Glutamatergic neuron (in vitro differentiated cells): Measurements from ENCODE around the gene DIAPH1. TPM values are rescaled to one million over a fixed set of nuclear protein-coding genes. Genes with fewer than 3 reads are reported as not detected.

Source experiments
- DNase-seq: peaks from one replicate; pipeline ENCODE4 v3.0.0; 2022
- H3K27ac Mint-ChIP-seq: one replicate; pipeline ENCODE4 v1.8.0; 2020; ENCODE audit warnings: mild to moderate bottlenecking, mixed read lengths, inconsistent platforms; ENCODE audit not compliant: unreplicated experiment
- H3K27me3 Mint-ChIP-seq: one replicate; pipeline ENCODE4 v1.8.0; 2020; ENCODE audit warnings: mild to moderate bottlenecking, moderate library complexity, mixed read lengths, inconsistent platforms; ENCODE audit not compliant: unreplicated experiment
- H3K36me3 Mint-ChIP-seq: one replicate; pipeline ENCODE4 v1.8.0; 2020; ENCODE audit warnings: mild to moderate bottlenecking, mixed read lengths, inconsistent platforms; ENCODE audit not compliant: unreplicated experiment
- H3K4me1 Mint-ChIP-seq: one replicate; pipeline ENCODE4 v1.8.0; 2020; ENCODE audit warnings: mild to moderate bottlenecking, low read depth, mixed read lengths, inconsistent platforms; ENCODE audit not compliant: unreplicated experiment
- H3K4me3 Mint-ChIP-seq: one replicate; pipeline ENCODE4 v1.8.0; 2020; ENCODE audit warnings: mild to moderate bottlenecking, mixed read lengths, inconsistent platforms; ENCODE audit not compliant: unreplicated experiment
- H3K9me3 Mint-ChIP-seq: one replicate; pipeline ENCODE4 v1.8.0; 2020; ENCODE audit warnings: mild to moderate bottlenecking, moderate library complexity, mixed read lengths, inconsistent platforms; ENCODE audit not compliant: unreplicated experiment
- CTCF ChIP-seq: fragments of 200-600 bp; sonication (generic); IDR thresholded peaks from one replicate; pipeline ENCODE4 v1.5.0; 2021; ENCODE audit not compliant: partially characterized antibody, unreplicated experiment
- long read RNA-seq: library from polyadenylated mRNA; unstranded; transcript quantifications from one replicate; pipeline ENCODE4 v2.0.0, GENCODE V29; 2020; ENCODE audit not compliant: unreplicated experiment
- total RNA-seq: library from RNA; stranded (reverse); fragmentation: NEBNext Ultra II Directional; extraction: Animal tissue kit (Norgen Biotek cat#: 25700); gene quantifications from one replicate; pipeline ENCODE4 v1.2.1, GENCODE V29; 2021; ENCODE audit not compliant: unreplicated experiment

DIAPH1 gene
- total RNA-seq, result 51.6 TPM
- long read RNA-seq, partial matches to known transcripts, result 0 of 1 reads
- long read RNA-seq, other reads (novel, unspliced or antisense), result 1 of 1 reads

DNA sequence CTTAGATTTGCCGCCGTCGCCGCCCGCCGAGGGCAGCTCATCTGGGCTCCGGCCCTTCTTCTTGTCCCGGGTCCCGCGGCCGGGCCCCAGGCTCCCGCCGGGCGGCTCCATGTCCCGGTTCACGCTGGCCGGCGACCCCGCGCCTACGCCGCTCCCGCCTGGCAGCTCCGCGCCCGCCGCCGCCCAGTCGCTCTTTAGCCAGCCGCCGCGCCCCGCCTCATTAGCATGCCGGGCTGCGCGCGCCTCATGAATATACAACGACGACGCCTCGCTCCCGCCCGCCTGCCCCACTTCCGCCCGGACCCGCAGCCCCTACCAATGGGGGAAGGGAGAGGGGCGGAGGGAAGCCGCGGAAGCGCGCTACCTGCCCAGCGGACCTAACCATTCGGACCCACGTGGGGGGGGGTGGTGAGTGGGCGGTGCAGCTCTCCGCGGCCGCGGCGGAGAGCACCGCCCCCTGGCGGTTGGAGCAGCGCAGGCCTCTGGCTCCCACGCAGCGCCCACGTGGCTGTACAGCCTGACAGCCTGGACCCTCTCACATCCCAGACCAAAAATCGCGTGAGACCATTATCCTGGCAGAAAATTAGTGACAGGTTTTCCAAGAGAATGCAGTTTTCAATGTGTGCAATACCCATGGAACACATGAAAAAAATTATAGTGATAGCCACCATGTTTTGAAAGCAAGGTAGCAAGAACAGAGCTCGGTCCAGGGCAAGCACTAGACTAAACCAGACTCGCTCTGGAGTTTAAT, at the start of gene DIAPH1:
Gene DIAPH1, minus strand, starts transcription at position 197 of the 751 bp plus-strand sequence. Its CDS starts 86 bp downstream, at position 111.
- Mint-ChIP-seq H3K36me3 (no peaks in the 10 kb centered on the region), H3K4me1 (peaks cover 10% of the 10 kb centered on the region), H3K9me3 (peaks cover 4% of the 10 kb centered on the region), H3K27ac (peak within 1 kb of the TSS; percentile 36), H3K27me3 (peaks cover 2% of the 10 kb centered on the region), H3K4me3 (peak within 1 kb of the TSS; percentile 99)
- DNase-seq, result peak; percentile 99
- TF ChIP-seq CTCF, result peak; percentile 98

- Mint-ChIP-seq H3K27ac (no peak overlapping the region), H3K4me1 (no peaks in the 10 kb centered on the region), H3K36me3 (no peaks in the 10 kb centered on the region), H3K27me3 (peaks cover 5% of the 10 kb centered on the region), H3K4me3 (no peak overlapping the region), H3K9me3 (peaks cover 3% of the 10 kb centered on the region)
- no peak for TF ChIP-seq CTCF
- no peak for DNase-seq
Measured at GRCh38 chr5:141665995-141666940, 47.5 kb upstream of the DIAPH1 start.

- Mint-ChIP-seq H3K9me3 (peaks cover 3% of the 10 kb centered on the region), H3K27me3 (peaks cover 5% of the 10 kb centered on the region), H3K4me3 (no peak overlapping the region), H3K27ac (no peak overlapping the region), H3K36me3 (no peaks in the 10 kb centered on the region), H3K4me1 (no peaks in the 10 kb centered on the region)
- DNase-seq, result peak; percentile 86
- peak; percentile 94 for TF ChIP-seq CTCF
Measured at GRCh38 chr5:141664733-141665461, 46.1 kb upstream of the DIAPH1 start.

DNA sequence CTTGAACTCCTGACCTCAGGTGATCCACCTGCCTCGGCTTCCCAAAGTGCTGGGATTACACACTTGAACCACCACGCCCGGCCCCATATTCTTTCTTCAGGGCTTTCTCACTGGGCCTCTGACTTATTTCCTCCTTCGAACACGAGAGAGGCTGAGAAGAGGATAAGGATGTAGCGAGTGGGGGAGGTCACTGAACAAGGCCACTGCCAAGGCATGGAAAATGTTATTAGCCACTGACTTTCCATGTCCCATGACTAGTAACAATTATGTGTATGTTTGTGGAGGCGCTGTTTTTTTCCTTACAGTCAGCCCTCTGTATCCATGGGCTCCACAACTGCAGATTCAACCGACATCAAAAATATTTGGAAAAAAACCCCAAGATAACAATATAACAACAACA, 44.7 kb upstream of the DIAPH1 start:
- Mint-ChIP-seq H3K27me3 (peaks cover 5% of the 10 kb centered on the region), H3K4me3 (no peak overlapping the region), H3K9me3 (peaks cover 3% of the 10 kb centered on the region), H3K4me1 (no peaks in the 10 kb centered on the region), H3K36me3 (no peaks in the 10 kb centered on the region), H3K27ac (no peak overlapping the region)
- DNase-seq, result no peak
- TF ChIP-seq CTCF, result no peak
